HL-60/S4 treated with retinoic acid at 250 ng/mL for 4 days and 3 days (cell line): ENCODE results near the gene SLC25A33.

ENCODE experiments used
- in situ Hi-C: fragments of 300-500 bp; cut with MboI; formaldehyde crosslinking; loops from 2 replicates; pipeline ENCODE4 v1.7.0; 2022; ENCODE audit warnings: low sequenced_read_pairs

The SLC25A33 gene

DNA sequence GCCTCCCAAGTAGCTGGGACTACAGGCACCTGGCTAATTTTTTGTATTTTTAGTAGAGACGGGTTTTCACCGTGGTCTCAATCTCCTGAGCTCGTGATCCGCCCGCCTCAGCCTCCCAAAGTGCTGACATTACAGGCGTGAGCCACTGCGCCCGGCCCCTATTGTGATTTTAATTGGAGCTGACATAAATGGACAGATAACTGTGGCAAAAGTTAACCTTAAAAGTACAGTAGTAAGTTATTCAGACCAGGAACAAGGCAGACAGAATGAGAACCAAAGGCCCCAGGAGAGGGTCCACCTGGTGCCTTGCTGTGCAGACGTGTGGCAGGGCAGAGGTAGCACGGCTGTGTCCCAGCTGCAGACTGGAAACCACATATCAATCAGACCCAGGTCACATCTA, 60.5 kb downstream of the SLC25A33 start:
- in situ Hi-C loops: loop anchor here (25.0 kb wide), 1 partner anchor 263 kb away; no protein-coding TSS in a partner anchor

DNA sequence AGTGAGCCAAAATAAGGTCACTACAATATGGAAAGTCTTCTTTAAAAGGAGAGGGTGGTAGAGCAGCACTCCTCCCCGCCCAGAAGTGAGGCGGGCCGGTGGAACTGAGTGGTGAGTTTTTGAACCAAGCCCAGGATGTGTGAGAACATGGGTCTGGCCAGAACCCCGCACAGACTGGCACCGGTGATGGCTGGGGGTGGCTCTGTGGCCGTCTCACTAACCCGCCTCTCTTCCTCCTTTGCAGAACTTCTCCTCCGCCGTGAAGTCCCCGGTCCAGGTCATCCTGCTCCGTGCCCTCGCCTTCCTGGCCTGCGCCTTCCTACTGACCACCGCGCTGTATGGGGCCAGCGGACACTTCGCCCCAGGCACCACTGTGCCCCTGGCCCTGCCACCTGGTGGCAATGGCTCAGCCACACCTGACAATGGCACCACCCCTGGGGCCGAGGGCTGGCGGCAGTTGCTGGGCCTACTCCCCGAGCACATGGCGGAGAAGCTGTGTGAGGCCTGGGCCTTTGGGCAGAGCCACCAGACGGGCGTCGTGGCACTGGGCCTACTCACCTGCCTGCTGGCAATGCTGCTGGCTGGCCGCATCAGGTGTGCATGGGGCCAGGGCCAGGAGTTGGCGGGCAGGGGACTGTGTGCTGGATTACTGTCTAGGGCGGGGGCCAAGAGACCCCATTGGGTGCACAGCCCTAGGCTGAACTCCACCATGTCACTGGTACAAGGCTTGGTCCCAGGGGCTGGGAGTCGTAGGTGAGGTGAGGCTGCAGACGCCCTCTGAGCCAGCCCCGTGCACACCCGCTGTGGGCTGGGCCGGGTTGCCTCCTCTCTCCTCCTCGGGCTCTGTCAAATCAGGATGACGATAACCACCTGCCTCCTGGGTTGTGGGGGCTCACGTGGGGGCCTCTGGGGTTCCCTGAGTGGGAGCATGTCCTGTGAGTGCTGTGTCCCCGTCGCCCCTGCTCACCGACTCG, 61.9 kb downstream of the SLC25A33 start:
- in situ Hi-C loops: loop anchor here (25.0 kb wide), 1 partner anchor 261 kb away; no protein-coding TSS in a partner anchor

DNA sequence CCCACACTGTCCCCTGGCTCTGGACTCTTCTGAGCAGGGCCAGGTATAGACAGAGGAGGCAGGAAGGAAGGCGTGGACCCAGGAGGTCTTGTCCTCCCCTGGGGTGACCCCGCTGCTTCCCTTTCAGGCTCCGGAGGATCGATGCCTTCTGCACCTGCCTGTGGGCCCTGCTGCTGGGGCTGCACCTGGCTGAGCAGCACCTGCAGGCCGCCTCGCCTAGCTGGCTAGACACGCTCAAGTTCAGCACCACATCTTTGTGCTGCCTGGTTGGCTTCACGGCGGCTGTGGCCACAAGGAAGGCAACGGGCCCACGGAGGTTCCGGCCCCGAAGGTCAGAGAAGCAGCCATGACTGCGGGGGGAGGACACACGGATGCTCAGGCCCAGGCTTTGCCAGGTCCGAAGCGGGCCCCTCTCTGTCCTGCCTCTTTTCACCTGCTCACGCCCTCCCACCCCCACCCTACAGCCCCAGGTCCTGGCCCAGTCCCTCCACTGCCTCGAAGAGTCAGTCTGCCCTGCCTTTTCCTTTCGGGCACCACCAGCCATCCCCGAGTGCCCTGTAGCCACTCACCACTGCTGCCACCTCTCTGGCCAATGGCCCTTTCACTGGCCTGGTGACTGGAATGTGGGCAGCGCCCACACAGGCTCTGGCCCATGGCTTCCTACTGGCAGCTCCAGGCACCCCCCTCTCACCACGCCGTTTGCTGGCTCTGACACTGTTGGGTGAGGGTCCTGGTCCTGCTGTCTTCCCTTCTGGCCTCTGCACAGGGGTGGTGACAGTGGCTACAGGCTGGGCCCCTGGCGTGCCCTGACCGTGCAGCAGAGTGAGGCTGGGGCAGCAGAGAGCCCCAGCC, 62.9 kb downstream of the SLC25A33 start:
- in situ Hi-C loops: loop anchor here (25.0 kb wide), 1 partner anchor 260 kb away; no protein-coding TSS in a partner anchor

DNA sequence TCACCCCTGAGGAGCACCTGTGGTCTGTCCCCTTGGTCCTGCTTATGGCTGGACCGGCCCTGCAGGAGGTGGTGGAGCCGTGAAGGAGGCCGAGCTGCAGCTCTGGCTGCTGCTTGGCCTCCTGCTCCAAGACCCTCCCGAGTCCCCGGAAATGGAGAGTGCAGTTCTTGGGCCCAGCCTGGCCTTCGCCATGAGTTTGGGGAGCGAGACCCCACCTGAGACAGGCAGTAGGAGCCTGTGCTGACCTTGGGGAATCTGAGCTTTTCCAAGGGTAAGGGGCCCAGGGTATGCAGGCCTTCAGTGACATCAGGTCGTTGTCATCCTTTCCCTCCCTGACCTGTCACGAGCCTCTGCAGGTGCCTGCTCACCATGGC, 63.5 kb downstream of the SLC25A33 start:
- in situ Hi-C loops: loop anchor here (25.0 kb wide), 1 partner anchor 260 kb away; no protein-coding TSS in a partner anchor

DNA sequence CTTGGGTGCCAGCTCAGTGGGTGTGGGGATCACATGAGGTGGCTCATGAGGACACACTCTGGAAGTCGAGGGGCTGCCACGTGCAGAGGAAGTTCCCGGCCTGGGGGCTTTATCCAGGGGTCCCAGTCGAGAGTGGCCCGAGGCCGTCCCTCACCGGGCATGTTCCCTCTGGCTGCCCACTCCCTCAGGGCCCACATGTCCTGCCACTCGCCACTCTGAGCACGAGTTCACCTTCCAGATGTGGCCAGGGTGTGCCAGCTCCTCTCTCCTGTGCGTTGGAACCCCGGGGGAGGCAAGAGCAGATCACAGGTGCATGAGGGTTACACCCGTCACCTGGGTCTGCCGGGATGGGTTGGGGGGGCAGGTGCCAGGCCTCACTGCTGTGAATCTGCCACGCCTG, 64.0 kb downstream of the SLC25A33 start:
- in situ Hi-C loops: loop anchor here (25.0 kb wide), 1 partner anchor 259 kb away; no protein-coding TSS in a partner anchor

DNA sequence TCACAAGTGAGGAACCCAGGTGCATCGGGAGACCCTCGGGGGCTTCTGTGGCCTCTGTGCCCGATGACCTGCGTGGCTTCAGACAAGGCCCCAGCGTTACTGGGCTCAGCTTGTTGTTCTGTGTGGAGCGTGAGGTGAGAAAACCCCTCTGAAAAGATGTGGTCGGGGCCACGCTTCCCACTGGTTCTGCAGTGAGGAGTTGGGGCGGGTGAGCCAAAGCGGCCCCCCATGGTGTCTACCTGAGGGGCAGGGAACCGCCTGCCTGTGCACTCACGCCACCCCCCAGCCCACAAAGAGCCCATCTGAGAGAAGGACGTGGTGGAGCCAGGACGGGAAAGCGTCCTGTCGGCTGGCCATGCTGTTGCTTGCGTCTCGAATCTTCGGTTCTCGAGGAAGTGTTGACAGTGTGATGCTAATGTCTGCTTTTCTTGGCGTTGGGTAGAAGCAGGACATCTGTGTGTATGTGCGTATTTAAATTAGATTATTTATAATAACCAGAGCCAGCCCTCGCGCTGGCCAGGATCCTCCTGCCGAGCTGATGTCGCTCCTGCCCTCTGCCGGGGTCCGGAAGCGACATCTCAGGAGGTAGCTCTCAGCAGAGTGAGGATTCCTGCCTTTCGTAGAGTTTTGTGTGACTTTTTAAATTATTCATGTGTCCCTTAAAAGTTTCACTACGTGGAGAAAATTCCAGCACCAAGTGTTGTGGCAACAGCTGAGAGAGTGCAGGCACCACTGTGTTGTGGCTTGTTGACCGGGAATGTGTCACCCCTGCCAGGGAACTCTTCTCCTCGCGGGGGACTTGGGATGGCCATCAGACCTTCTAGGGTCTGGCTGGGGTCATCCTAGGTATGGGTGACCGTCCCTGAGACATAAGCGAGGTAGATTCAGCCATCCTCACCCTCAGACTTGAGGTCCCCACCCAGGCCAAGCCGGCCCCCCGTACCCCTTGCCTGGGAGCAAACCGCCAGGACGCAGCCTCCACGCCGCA, 64.8 kb downstream of the SLC25A33 start:
- in situ Hi-C loops: loop anchor here (25.0 kb wide), 1 partner anchor 258 kb away; no protein-coding TSS in a partner anchor

DNA sequence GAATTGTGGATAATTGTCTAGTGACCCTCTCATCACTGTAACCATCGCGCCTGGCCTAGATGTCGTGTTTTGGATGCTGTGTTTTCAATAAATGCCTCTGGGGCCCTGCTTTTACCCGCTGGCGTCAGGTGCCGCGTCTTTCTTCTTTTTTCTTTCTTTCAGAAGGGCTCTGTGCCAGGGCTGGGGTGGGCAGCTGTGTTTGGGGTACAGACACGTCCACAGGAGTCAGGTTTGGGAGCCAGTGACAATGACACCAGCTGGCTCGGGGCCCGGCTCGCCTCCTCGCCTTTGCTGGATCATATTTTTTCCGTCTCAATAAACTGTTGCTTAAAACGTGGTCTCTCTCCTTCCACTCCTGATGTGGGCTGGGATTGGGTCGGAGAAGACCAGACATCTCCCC, 65.6 kb downstream of the SLC25A33 start:
- in situ Hi-C loops: loop anchor here (25.0 kb wide), 1 partner anchor 257 kb away; no protein-coding TSS in a partner anchor

DNA sequence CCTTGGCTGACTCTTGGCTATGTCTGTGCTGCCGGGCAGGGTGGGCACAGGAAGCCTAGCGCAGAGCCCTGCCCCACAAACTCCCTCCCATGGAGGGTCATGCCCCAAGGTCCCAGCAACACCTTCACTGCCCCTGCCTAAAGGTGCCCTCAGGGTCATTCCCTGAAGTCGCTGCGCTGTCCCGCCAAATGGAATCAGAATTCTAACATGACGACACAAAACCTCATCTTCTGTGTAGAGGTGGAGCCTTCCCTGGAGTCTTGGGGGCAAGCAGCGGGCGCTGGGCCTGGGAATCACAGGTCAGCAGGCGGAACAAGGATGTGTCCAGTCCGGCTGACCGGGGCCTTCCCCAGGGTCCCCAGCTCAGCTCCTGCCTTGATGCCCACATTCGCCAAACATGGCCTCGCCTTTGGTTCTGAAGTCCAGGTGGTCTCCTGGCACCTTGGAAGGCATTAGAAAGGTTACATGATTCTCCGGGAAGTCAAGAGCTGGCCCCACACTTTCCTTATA, 66.7 kb downstream of the SLC25A33 start:
- in situ Hi-C loops: loop anchor here (25.0 kb wide), 1 partner anchor 256 kb away; no protein-coding TSS in a partner anchor

DNA sequence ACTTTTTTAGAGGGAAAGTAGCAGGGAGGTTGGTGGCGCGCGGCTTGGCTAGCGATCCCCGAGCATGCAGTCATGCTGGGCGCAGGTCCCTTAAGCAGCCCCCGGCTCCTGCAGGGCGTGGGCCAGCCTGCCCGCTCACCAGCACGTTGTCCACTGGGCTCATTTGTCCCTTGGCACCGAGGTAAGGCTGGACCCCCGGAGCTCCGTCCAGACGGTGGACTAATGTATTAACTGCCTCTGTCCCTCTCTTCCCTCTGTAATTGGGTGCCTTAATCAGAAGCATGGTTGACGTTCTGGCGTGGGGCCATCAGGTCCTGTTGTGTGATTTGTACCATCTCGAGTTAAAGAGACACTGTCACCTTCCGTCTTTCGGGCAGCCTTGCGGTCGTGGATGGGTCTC, 67.2 kb downstream of the SLC25A33 start:
- in situ Hi-C loops: loop anchor here (25.0 kb wide), 1 partner anchor 256 kb away; no protein-coding TSS in a partner anchor

DNA sequence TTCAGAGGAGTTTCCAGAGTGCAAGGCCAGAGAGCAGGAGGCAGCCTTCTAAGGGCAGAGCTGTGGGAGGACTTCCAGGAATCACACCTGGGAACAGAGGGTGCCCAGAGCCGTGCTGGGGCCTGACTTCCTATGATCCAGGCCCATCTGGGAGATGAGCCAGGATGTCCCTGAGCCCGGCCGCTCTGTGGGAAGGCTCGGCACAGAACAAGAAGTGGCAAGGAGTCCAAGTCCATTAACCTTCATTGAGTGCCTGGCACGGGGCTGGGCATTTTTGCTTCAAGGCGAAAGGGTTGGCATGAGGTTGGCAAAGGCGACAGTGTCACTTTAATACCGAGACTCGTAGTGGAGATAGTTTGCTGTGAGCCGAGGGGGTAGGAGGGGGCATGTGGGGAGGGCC, 67.7 kb downstream of the SLC25A33 start:
- in situ Hi-C loops: loop anchor here (25.0 kb wide), 1 partner anchor 255 kb away; no protein-coding TSS in a partner anchor

DNA sequence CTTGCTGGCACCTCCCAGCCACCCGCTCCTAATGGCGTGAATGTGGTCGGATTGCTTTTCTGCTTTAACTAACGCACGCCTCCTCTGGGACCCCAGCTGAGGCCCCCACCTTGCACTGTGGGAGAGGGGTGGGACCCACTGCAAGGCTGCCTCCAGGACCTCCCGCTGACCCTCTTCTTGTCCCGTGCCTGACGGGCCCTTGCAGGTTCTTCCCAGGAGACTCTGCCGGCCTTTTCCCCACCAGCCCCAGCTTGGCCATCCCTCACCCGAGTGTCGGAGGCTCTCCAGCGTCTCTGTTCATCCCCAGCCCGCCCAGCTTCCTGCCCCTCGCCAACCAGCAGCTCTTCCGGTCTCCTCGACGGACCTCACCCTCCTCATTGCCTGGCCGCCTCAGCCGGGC, 68.1 kb downstream of the SLC25A33 start:
- in situ Hi-C loops: loop anchor here (25.0 kb wide), 1 partner anchor 255 kb away; no protein-coding TSS in a partner anchor

DNA sequence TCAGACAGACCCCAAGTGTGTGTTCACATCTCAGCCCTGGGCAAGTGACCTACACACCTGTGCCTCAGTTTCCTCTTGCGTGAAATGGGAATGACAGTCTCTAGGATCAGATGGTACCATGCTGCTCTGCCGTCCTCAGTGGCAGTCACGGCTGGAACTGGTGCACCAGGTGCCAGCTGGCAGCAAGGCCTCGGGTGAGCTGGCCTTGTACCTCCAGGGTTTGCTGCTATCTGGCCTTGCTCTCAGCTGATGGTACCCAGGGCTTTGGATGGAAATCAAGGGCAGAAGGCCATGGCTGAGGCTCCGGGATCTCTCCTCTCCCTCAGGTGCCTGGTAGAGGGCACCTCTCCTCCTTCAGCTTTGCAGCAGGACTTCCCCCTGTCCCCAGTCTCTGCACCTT, 70.7 kb downstream of the SLC25A33 start:
- in situ Hi-C loops: loop anchor here (25.0 kb wide), 1 partner anchor 252 kb away; no protein-coding TSS in a partner anchor

DNA sequence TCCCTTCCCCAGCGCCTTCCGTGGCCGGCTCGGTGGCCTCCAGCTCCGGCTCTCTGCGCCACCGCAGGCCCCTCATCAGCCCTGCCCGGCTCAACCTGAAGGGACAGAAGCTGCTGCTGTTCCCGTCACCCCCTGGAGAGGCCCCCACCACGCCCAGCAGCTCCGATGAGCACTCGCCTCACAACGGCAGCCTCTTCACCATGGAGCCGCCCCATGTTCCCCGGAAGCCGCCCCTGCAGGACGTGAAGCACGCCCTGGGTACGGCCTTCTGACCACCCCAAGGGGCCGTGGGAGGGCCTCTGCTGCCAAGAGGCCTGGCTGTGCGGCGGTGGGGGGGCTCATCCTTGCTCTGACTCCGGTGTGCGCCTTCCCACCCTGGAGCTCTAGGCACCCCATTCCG, 71.3 kb downstream of the SLC25A33 start:
- in situ Hi-C loops: loop anchor here (25.0 kb wide), 1 partner anchor 252 kb away; no protein-coding TSS in a partner anchor

DNA sequence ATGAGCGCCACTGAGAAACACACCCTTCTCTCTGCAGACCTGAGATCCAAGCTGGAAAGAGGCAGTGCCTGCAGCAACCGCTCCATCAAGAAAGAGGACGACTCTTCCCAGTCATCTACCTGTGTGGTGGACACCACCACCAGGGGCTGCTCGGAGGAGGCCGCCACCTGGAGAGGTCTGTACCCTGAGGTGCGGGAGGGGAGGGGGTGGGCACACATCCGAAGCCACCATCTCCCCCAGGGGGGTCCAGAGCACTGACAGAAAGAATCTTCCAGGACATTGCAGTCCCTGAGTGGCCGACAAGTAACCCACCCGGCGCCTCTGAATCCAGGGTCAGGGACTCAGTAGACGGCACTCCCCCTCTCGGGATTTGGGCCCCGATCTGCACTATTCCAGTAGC, 72.5 kb downstream of the SLC25A33 start:
- in situ Hi-C loops: loop anchor here (25.0 kb wide), 1 partner anchor 251 kb away; no protein-coding TSS in a partner anchor

DNA sequence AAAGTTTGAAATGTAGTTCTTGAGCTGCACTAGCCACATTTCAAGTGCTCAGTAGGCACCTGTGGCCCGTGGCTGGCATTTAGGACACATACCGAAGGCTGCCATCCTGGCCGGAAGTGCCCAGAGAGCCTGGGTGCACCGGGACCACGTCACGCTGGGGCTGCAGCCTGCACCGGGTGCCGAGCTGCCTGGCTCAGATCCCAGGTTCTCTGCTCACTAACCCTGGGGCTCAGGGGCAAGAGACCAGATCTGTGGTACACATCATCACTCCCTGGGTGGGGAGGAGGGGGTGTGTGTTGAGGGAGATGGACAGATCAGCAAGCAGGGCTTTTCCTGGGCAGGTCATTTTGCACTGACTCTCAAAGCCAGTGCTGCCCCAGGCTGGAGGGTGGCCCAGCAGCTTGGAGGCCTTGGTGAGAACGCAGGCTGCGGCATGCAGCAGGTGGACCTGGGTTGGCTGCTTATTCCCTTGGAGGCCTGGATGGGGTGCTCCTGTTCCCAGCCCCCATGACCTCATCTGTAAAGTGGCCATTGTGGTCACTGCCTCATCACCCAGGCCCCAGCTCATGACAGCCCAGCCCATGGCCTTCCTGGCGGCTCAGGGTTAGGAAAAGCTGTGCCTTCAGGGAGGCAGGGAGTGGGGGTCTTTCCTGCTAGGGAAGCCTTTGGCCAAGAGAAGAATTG, 73.0 kb downstream of the SLC25A33 start:
- in situ Hi-C loops: loop anchor here (25.0 kb wide), 1 partner anchor 250 kb away; no protein-coding TSS in a partner anchor

DNA sequence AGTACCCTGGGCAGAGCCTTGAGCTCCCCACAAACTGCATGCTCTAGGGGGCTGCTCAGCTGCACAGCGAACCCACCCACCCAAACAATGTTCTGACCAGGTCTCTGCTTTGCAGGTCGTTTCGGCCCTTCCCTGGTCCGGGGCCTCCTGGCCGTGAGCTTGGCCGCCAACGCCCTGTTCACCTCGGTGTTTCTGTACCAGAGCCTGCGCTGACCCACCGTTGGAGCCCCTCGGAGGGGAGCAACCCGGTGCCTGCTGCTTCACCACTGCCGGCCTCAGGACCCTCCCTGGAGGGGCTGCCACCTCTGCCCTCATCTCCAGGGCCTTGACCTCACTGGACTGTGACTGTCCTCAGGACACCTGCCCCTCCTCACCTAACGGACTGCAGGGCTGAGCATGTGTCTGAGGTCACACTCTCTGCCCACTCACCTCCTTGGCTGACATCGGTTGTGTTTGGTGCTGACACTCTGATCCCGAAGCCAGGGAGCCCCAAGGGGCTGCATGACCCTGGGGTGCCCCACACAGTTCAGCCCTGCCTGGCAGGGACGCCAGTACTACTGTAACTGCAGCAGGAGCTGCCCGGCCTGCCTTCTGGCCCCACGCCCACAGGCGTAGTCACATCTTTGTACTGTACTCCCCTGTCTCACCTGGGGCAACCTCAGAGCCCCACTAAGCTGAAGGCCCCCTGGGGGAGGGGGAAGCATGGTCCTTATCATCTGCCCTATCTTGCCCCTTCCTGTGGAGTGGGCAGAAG, 73.8 kb downstream of the SLC25A33 start:
- in situ Hi-C loops: loop anchor here (25.0 kb wide), 1 partner anchor 249 kb away; no protein-coding TSS in a partner anchor

DNA sequence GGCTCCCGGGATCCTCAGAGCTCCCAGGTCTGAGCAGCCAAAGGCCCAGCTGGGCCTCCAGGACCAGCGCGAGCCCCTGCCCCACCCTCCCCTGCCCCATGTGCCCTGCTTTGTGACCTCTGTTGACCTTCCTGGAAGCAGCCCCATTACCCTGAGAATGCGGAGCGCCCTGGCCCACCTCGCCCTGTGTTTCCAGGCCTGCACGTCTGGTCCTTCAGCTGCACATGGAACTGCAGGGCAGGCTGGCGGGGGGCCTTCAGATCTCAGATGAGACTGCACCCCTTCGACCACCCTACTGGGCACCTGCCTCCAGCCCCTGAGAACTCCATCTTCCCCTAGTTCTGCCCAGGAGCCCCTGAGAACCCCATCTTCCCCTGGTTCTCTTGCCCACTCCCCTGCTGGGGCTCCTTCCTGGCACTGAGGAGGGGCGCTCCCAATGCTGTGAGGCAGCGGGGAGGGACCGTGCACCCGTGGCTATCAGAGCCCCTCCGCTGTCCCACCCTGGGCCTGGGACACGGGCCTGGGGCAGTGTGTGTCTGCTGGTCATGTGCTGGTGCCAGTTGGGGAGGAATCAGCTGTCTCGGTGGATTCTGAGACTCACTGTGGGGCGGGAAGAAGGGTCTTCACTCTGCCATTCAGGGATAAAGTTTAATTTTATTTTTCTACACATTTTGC, 74.5 kb downstream of the SLC25A33 start:
- in situ Hi-C loops: loop anchor here (25.0 kb wide), 1 partner anchor 249 kb away; no protein-coding TSS in a partner anchor
